Liver (tissue), 3 donors: ENCODE results near the gene MAN1C1.

Experiments used
- ATF3 ChIP-seq: IDR thresholded peaks from 2 replicates; pipeline ENCODE4 v1.6.1; 2016; ENCODE audit warnings: antibody characterized with exemption
- CTCF ChIP-seq: fragments of 150-350 bp; IDR thresholded peaks from 2 replicates; pipeline ENCODE4 v1.5.1; 2017; ENCODE audit warnings: improper control_type of control experiment, low read depth, low read length; ENCODE audit not compliant: missing input control
- GABPA ChIP-seq, 2 donors: IDR thresholded peaks in 1 of 2; conservative IDR thresholded peaks in 1 of 2; 2 replicates each; pipeline ENCODE4 v1.6.1; 2016; ENCODE audit warnings: antibody characterized with exemption in 2 of 2, mild to moderate bottlenecking in 1 of 2, moderate library complexity in 1 of 2
- HNF4A ChIP-seq, 2 donors: conservative IDR thresholded peaks; 2 replicates each; pipeline ENCODE4 v1.6.1; 2016; ENCODE audit warnings: antibody characterized with exemption in 2 of 2, mild to moderate bottlenecking in 2 of 2
- MAX ChIP-seq: IDR thresholded peaks from 2 replicates; pipeline ENCODE4 v1.6.1; 2016; ENCODE audit warnings: antibody characterized with exemption
- RAD21 ChIP-seq, 2 donors: IDR thresholded peaks; 2 replicates each; pipeline ENCODE4 v1.6.1; 2016; ENCODE audit warnings: antibody characterized with exemption in 2 of 2, mild to moderate bottlenecking in 2 of 2
- REST ChIP-seq: IDR thresholded peaks from 2 replicates; pipeline ENCODE4 v1.6.1; 2016; ENCODE audit warnings: antibody characterized with exemption, mild to moderate bottlenecking
- RXRA ChIP-seq, 2 donors: IDR thresholded peaks; 2 replicates each; pipeline ENCODE4 v1.6.1; 2017 to 2018; ENCODE audit warnings: antibody characterized with exemption in 2 of 2, mild to moderate bottlenecking in 1 of 2
- SP1 ChIP-seq: IDR thresholded peaks from 2 replicates; pipeline ENCODE4 v1.6.1; 2018; ENCODE audit warnings: antibody characterized with exemption, mild to moderate bottlenecking
- TAF1 ChIP-seq: conservative IDR thresholded peaks from 2 replicates; pipeline ENCODE4 v1.6.1; 2016; ENCODE audit warnings: antibody characterized with exemption, mild to moderate bottlenecking
- YY1 ChIP-seq: IDR thresholded peaks from 2 replicates; pipeline ENCODE4 v1.6.1; 2016; ENCODE audit warnings: antibody characterized with exemption, mild to moderate bottlenecking
- ZBTB33 ChIP-seq: IDR thresholded peaks from 2 replicates; pipeline ENCODE4 v1.6.1; 2016; ENCODE audit warnings: antibody characterized with exemption
- donor health status: healthy.
- donor health status: healthy.

GRCh38 chr1:25612421-25612820 lies 4.2 kb upstream of the MAN1C1 start:
- no peak for TF ChIP-seq CTCF
- no peak for TF ChIP-seq YY1
- TF ChIP-seq RAD21 (IDR thresholded peaks at IDR 0.05): no peak
- TF ChIP-seq TAF1: no peak
- TF ChIP-seq REST: no peak
- no peak for TF ChIP-seq HNF4A (conservative IDR thresholded peaks at IDR 0.05)
- TF ChIP-seq MAX: no peak
- no peak for TF ChIP-seq SP1
- no peak for TF ChIP-seq GABPA (IDR thresholded peaks at IDR 0.05 in 1 of 2, conservative IDR thresholded peaks at IDR 0.05 in 1 of 2)
- no peak for TF ChIP-seq ATF3
- no peak for TF ChIP-seq RXRA (IDR thresholded peaks at IDR 0.05)
- TF ChIP-seq ZBTB33: no peak
